ENCODE measurements around the gene GRID2.

GRID2 gene

DNA sequence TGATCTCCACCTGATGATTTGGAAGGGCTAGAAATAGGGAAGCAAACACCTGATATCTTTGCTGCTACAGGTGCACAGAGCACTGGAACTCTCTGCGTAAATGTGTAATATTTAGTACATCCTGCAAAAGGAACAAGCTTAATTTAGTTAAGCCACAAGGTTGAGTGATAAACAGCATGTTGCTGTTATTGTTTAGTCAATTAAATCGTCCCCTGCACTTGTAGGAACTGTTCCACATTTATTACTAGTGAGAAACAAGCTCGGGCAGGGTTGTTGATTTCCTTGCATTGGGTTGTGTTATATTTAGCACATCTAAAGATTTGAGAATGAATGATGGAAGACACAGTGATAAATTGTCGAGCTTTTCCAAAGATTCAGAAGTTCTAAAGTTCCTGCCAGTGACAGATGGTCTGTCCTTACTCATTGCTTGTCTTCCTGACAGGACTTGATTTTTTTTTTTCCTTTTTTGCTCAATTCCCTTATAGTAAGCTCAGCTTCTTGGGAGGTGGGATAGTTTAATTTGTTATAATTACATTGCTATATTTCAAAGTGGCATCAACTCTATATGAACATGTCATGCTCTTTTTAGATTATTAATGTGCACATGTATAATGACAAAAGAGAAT lies 897.8 kb downstream of the GRID2 start:
- DNase-seq (no peak), ATAC-seq (no peak)
- H3K4me3 Mint-ChIP-seq, result no peak overlapping the region
- H3K9me3 Mint-ChIP-seq, result no peaks in the 10 kb centered on the region
- no peak overlapping the region for H3K27ac Mint-ChIP-seq
- H3K4me1 Mint-ChIP-seq, result no peaks in the 10 kb centered on the region
- H3K27me3 Mint-ChIP-seq, result no peaks in the 10 kb centered on the region

DNA sequence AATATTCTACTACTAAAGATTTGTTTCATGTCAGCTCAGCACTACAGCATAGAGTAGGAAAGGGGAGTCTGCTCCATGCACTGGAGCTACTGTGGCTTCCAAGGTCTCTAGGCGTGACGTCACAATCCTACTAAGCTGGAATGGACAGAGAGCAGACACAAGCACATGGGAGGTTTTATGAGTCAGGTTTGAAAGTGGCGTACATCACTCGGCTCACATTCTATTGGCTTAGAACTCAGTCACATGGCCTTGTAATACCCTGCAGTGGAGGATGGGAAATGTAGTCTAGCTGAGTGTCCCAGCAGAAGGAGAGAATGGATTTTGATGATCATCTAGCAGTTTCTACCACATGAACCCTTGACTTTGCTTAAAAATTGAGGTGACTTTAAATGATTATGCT lies 899.9 kb downstream of the GRID2 start:
- Mint-ChIP-seq H3K4me1 (no peaks in the 10 kb centered on the region), H3K4me3 (no peak overlapping the region), H3K9me3 (no peaks in the 10 kb centered on the region), H3K27ac (no peak overlapping the region), H3K27me3 (no peaks in the 10 kb centered on the region)
- DNase-seq (no peak), ATAC-seq (no peak)

DNA sequence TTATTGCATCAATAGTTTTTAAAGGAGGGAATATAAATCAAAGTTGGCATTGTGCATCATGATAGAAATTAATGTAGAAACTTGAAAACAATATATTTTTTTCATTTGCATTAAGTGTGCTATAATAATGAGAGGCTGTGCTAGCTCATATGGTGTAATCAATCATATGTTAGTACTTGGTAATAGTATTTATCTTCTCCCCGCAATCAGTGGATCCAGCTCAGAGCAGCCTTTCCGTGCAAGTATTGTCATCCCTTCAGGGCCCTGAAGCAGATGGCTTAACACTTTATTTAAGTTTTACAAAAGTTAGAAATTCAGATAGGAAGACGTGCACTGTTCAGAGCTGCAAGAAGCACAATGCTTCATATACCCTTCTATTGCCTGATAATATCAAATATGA lies 908.5 kb downstream of the GRID2 start:
- Mint-ChIP-seq H3K27me3 (no peaks in the 10 kb centered on the region), H3K4me3 (no peak overlapping the region)
- no peak for ATAC-seq

DNA sequence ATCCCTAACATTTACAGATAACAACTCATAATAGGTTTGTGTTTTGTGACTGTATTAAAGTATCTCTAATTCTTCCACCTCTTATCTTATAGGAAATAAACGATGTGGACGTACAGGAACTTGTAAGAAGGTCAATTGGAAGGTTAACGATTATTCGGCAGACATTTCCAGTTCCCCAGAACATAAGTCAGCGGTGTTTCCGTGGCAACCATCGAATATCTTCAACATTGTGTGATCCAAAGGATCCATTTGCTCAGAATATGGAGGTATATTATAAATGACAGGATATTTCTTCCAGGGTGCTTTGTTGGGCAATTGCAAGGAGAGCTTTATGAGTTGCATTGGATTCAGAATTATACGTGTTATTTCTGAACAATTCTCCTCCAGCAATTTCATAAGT lies 912.9 kb downstream of the GRID2 start:
- no peaks in the 10 kb centered on the region for H3K27me3 Mint-ChIP-seq
- no peak for DNase-seq
- no peak for ATAC-seq
- H3K9me3 Mint-ChIP-seq, result no peaks in the 10 kb centered on the region
- no peaks in the 10 kb centered on the region for H3K4me1 Mint-ChIP-seq
- no peak overlapping the region for H3K4me3 Mint-ChIP-seq
- H3K27ac Mint-ChIP-seq, result no peak overlapping the region

More for the DNA sequence above, 908.5 kb downstream of the GRID2 start:
- H3K9me3 Mint-ChIP-seq, result no peaks in the 10 kb centered on the region
- H3K27ac Mint-ChIP-seq, result no peak overlapping the region
- no peak for DNase-seq
- no peaks in the 10 kb centered on the region for H3K4me1 Mint-ChIP-seq

DNA sequence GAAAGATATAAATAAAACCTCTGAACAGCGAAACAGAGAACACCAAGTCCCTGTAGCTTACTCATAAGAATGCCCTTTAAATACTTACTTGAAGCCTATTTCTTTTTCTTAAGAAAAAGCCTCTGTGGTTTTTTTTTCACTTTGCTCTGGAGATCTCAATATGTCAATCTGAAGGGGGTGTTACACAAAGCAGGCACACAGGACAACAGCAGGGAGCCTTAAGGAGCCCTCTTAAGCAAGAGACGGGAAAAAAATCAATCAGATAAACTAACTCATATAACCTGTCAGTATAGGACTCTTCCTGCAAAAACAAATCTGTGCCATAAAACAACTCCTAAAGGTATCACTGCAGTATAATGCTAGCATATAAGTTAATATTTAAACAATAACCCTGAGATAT lies 913.7 kb downstream of the GRID2 start:
- no peaks in the 10 kb centered on the region for H3K27me3 Mint-ChIP-seq
- no peak overlapping the region for H3K4me3 Mint-ChIP-seq
- no peaks in the 10 kb centered on the region for H3K9me3 Mint-ChIP-seq

DNA sequence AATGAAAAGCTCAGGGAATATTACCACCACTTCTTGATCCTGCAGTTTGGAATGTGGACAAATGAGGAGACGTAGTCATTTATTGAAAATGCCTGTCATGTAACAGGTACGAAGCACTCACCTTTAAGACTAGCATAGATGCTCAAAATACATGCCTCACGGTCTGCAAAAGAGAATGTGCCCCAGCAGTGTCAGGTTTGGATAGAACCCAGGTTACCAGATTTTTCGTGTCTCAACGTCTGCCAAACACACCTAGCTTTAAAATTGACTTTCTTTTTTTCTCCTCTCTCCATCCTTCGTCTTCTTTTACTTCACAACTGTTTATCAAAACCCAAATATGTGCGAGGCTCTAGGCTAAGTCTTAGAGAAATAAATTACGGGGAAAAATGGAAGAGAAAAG lies 918.0 kb downstream of the GRID2 start:
- Mint-ChIP-seq H3K4me1 (no peaks in the 10 kb centered on the region), H3K27me3 (no peaks in the 10 kb centered on the region), H3K27ac (peak overlapping the region in 1 of 2 donors; percentile 27), H3K9me3 (peaks cover 4 to 9% of the 10 kb centered on the region in 2 donors), H3K4me3 (no peak overlapping the region)
- DNase-seq (no peak), ATAC-seq (no peak)

More for the DNA sequence above, 913.7 kb downstream of the GRID2 start:
- Mint-ChIP-seq H3K27ac (no peak overlapping the region), H3K4me1 (no peaks in the 10 kb centered on the region)
- ATAC-seq, result no peak
- no peak for DNase-seq

DNA sequence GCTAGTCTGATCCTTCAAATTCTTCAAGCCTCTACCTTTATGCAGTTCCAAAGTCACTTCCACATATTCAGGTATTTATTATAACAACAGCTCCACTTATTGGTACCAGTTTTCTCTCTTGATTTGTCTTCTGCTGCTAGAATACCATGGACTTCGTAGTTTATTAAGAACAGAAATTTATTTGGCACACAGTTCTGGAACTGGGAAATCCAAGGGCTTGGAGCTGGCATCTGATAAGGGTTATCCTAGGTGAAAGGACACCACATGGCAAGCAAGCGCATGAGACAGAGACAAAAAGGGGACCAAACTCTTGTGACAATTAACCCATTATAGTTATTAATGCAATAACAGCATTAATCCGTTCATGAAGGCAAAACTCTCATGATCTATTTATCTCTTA lies 924.3 kb downstream of the GRID2 start:
- no peak for DNase-seq
- no peak for ATAC-seq
- Mint-ChIP-seq H3K27me3 (no peaks in the 10 kb centered on the region), H3K4me1 (no peaks in the 10 kb centered on the region), H3K4me3 (no peak overlapping the region), H3K9me3 (peaks cover 9 to 12% of the 10 kb centered on the region in 2 donors), H3K27ac (no peak overlapping the region)

DNA sequence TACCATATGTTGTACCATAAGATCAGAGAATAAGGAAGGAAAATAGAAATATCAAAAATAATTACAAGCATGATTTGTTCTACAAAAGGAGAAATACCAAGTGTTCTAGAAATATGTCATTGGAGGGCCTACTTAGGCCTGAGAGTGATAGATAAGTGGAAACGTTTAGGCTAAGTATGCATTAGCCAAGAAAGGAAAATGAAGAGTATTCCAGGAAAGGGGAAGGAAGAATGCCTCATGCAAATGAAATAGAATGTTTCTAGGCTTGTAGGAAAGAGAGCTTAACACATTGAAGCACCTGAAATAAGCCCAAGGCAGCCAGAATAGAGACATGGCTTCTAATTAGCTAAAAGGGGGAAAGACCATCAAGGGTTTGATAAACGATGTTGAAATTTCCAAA lies 929.1 kb downstream of the GRID2 start:
- Mint-ChIP-seq H3K4me1 (no peaks in the 10 kb centered on the region), H3K27me3 (no peaks in the 10 kb centered on the region), H3K9me3 (peaks cover 4 to 9% of the 10 kb centered on the region in 2 donors), H3K4me3 (no peak overlapping the region), H3K27ac (peak overlapping the region in 1 of 2 donors; percentile 83)
- no peak for ATAC-seq
- DNase-seq, result no peak

DNA sequence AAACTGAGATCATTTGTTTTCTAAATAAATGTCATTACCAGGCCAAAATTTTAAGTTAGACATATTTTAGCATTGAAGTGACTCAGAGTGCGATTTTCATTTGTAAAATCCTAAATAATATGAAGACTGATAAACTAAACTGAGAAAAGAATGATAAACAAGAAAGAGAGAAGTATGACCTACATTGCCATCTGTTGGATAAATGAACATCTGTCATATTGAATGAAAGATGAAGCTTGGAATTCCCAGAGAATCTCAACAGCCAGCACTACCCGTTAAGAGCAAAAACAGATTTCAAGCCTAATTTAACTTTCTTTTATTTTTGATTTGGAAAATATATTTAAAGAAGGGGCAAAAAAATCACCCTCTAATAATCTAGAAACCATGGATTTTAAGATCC lies 933.8 kb downstream of the GRID2 start:
- Mint-ChIP-seq H3K27me3 (no peaks in the 10 kb centered on the region), H3K9me3 (peaks cover 6 to 7% of the 10 kb centered on the region in 2 donors), H3K4me1 (no peaks in the 10 kb centered on the region), H3K27ac (no peak overlapping the region), H3K4me3 (no peak overlapping the region)
- no peak for ATAC-seq
- DNase-seq, result no peak

DNA sequence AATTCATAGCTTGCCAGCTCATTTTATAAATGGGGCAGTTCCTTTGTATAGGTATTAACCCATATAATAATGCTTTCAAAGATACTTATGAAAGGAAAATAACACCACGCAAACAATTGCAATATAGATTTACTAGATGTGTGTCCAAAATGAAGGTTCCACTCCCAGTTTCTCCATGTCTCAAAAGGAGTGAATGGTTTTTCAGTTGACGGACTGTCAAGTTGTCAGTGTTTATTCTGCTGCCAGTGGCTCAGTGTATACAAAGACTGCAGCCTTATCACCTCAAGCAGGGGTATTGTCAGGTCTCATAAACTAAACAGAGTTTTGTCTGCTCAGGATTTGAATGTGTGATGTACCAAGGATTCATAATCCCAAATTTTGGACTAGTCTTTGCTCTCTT lies 939.5 kb downstream of the GRID2 start:
- DNase-seq, result no peak
- ATAC-seq, result no peak
- H3K27me3 Mint-ChIP-seq, result no peaks in the 10 kb centered on the region

DNA sequence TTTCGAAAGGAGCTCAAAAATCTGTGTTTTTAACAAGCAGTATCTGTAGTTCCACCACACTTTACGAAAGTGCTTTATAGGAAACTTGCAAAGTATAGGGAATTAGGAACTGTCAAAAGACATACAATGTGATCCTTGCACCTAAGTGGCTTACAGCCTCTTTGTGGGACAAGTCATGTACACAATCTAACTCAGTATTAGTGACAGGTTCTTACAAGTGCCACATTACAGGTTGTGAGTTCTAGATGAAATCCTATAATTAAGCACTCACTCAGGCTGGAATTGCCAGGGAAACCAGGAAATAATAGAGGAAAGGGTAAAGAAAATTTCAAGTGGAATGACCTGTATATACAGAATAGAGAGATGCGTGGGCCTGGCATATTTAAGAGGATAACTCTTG lies 957.4 kb downstream of the GRID2 start:
- Mint-ChIP-seq H3K4me1 (no peaks in the 10 kb centered on the region), H3K9me3 (no peaks in the 10 kb centered on the region)

More for the DNA sequence above, 939.5 kb downstream of the GRID2 start:
- no peak overlapping the region for H3K27ac Mint-ChIP-seq
- no peaks in the 10 kb centered on the region for H3K4me1 Mint-ChIP-seq
- peaks cover 0 to 4% of the 10 kb centered on the region in 2 donors for H3K9me3 Mint-ChIP-seq
- no peak overlapping the region for H3K4me3 Mint-ChIP-seq

DNA sequence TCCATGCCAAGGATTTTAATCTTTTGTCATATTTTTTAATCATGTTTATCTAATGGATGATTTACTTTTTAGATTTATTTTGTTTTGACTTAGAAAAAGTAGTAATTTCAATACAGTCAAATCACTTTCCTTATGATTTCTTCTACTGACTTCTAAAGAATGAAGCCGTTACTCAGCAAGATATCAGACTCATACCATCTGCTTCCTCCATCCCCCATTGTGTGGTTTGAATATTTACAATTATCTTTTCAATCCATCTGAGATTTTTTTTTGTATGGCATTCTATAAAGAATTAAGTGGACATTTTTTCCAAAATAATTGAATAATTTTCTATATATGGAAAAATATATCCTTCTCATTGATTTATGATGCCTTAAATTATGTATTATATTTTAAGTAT lies 959.4 kb downstream of the GRID2 start:
- DNase-seq, result no peak
- H3K27me3 Mint-ChIP-seq, result no peaks in the 10 kb centered on the region

More for the DNA sequence above, 957.4 kb downstream of the GRID2 start:
- H3K4me3 Mint-ChIP-seq, result no peak overlapping the region
- no peak overlapping the region for H3K27ac Mint-ChIP-seq
- ATAC-seq, result no peak
- H3K27me3 Mint-ChIP-seq, result no peaks in the 10 kb centered on the region
- DNase-seq, result no peak

DNA sequence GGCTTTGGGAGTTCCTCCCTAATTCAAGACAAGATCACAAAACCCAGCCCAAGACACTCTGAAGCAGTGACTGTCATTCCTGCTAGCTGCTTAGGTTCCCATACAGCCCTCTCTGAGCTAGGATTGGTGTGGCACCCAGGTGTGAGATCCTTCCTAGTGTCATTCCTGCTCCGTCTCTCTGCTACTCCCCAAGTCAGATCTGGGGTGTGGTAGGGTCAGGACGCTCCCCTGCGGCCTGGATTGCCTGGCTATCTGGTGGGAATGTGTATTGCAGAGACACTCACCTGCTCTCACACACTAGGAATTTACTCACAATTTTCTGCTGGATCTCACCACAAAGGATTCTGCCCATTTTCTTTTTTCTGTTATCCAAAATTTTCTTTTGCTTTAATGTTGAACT lies 964.0 kb downstream of the GRID2 start:
- Mint-ChIP-seq H3K9me3 (no peaks in the 10 kb centered on the region), H3K4me3 (no peak overlapping the region), H3K27ac (no peak overlapping the region), H3K27me3 (no peaks in the 10 kb centered on the region), H3K4me1 (no peaks in the 10 kb centered on the region)
- no peak for ATAC-seq
- DNase-seq, result no peak

More for the DNA sequence above, 959.4 kb downstream of the GRID2 start:
- Mint-ChIP-seq H3K27ac (no peak overlapping the region), H3K4me1 (no peaks in the 10 kb centered on the region), H3K4me3 (no peak overlapping the region), H3K9me3 (no peaks in the 10 kb centered on the region)
- no peak for ATAC-seq

DNA sequence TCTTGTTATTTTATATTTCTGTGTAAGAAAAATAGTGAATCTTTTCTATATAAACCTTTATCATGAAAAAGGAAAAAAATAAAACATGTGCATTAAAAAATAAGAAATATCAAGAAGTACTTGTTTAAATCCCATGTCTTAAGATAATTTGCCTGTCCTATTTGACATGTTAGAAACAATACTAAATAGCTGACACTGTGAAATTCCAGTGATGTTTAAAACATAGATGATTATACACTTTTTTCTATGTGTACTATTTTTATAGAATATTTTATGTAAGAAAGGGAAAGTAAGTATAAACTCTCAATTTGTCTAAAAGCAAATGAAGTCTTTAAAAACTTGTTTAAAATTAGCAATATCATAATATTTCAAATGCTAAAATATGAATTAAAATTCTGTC lies 981.6 kb downstream of the GRID2 start:
- H3K27me3 Mint-ChIP-seq, result no peaks in the 10 kb centered on the region
- H3K27ac Mint-ChIP-seq, result no peak overlapping the region
- DNase-seq (no peak), ATAC-seq (no peak)
- no peaks in the 10 kb centered on the region for H3K9me3 Mint-ChIP-seq
- H3K4me3 Mint-ChIP-seq, result no peak overlapping the region
- no peaks in the 10 kb centered on the region for H3K4me1 Mint-ChIP-seq

DNA sequence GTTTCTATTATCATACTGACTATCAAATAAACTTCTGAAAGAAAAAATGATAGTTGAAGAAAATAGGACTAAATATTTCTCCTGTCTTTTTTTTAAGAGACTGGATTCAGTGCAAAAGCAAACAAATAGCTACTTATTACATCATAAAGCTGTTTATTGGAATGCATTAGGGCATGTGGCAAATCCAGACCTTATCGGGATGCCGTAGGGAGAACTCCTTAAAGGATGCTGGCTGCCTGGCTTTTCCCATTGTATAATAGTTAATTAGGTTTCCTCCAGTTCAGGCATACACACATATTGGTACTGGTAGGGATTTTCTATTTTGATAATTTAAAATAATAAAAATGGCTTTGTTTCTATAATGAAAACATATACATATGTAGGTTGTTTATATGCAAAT lies 985.5 kb downstream of the GRID2 start:
- H3K9me3 Mint-ChIP-seq, result peaks cover 0 to 7% of the 10 kb centered on the region in 2 donors
- DNase-seq, result no peak
- H3K27me3 Mint-ChIP-seq, result no peaks in the 10 kb centered on the region
- no peak for ATAC-seq
- H3K4me3 Mint-ChIP-seq, result no peak overlapping the region
- H3K27ac Mint-ChIP-seq, result no peak overlapping the region
- no peaks in the 10 kb centered on the region for H3K4me1 Mint-ChIP-seq

DNA sequence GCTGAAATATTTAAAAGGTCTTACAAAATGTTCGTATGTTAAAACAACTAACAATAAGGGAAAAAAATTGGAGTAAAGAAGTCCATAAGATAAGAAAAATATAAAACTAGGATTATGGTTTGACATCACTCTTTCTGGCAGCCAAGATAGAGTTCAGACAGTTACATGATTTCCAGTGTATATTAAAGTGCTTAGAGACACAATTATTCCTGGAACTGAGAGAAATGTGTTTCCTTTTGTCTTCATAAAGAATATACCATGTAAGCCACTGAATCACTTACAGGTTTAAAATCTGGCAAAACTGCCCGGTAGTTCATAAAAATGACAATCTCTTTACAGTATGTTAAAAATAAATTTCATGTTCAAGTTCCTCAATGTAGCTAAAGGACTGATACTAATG lies 986.1 kb downstream of the GRID2 start:
- H3K27me3 Mint-ChIP-seq, result no peaks in the 10 kb centered on the region
- peaks cover 0 to 7% of the 10 kb centered on the region in 2 donors for H3K9me3 Mint-ChIP-seq
- no peaks in the 10 kb centered on the region for H3K4me1 Mint-ChIP-seq
- H3K4me3 Mint-ChIP-seq, result no peak overlapping the region
- ATAC-seq (no peak), DNase-seq (no peak)
- no peak overlapping the region for H3K27ac Mint-ChIP-seq

DNA sequence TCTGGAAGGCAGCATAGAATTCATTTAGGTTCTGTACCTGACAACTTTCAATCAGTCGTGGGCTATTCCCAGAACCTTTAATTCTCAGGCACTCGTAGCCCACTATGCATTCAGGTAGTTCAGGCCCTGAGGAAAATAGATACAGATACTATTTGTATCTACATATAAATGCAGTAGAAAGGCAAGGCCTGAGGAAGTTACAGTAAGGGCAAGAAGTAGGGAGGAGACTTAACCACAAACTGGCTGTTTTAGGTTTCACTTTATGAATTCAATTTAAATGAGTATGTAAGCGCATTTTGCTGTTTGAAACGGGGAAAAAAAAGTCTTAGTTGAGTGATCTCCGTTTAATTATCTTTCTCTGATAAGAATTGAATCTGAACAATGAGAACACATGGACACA lies 995.4 kb downstream of the GRID2 start:
- H3K27ac Mint-ChIP-seq, result no peak overlapping the region
- no peak overlapping the region for H3K4me3 Mint-ChIP-seq
- no peaks in the 10 kb centered on the region for H3K4me1 Mint-ChIP-seq
- DNase-seq (no peak), ATAC-seq (no peak)
- H3K9me3 Mint-ChIP-seq, result no peaks in the 10 kb centered on the region
- no peaks in the 10 kb centered on the region for H3K27me3 Mint-ChIP-seq
